ENCODE data around the gene MOSMO. TPM values are rescaled to one million over a fixed set of nuclear protein-coding genes. Genes with fewer than 3 reads are reported as not detected.

The MOSMO gene
- total RNA-seq, result 10 to 100 TPM in 3 of 4 donors, 1 to 10 TPM in 1; 8.3 to 16.4 (median 13.1) TPM

DNA sequence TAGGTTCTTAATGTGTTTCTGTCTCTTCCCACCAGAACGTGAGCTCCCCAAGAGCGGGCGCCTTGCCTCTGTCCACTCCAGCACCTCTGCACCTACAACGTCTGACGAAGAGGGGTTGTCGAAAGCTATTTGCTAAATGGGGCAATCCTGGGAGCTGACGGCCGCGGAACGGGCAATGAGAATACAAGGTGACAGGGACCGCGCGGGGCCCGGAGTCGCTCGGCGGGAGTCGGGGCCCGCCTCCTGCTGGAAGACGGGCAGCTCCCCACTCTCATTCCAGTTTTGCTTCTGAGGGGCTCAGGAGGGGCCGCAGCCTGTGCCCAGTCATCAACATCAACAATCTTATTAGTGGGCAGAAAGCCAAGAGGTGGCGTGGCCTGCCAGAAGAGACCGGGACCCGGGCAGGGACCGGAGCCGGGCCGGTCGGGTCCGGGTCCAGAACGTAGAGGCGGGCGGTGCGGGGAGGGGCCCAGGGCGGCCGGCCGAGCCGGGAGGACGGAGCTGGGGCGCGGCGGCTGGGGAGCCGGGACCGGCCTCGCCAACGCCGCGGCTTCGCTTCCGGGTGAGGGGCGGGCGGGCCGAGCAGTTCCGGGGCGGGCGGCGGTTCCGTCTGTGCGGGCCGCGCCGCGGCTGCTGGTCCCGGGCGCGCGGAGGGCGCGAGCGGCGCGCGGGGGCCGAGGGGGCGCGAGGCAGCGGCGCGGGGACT, at the start of gene MOSMO:
Gene MOSMO (plus strand): TSS at position 603 of the 706 bp plus-strand sequence. CDS start 191 bp downstream, outside the sequence.
- 0% methylated on average over 33 to 40 of the region's 78 CpGs for WGBS, 2 donors
- H3K4me3 ChIP-seq (ENCODE audit: low read depth, poor library complexity, severe bottlenecking), result peak within 1 kb of the TSS; percentile 94
- TF ChIP-seq, protein P1, sequence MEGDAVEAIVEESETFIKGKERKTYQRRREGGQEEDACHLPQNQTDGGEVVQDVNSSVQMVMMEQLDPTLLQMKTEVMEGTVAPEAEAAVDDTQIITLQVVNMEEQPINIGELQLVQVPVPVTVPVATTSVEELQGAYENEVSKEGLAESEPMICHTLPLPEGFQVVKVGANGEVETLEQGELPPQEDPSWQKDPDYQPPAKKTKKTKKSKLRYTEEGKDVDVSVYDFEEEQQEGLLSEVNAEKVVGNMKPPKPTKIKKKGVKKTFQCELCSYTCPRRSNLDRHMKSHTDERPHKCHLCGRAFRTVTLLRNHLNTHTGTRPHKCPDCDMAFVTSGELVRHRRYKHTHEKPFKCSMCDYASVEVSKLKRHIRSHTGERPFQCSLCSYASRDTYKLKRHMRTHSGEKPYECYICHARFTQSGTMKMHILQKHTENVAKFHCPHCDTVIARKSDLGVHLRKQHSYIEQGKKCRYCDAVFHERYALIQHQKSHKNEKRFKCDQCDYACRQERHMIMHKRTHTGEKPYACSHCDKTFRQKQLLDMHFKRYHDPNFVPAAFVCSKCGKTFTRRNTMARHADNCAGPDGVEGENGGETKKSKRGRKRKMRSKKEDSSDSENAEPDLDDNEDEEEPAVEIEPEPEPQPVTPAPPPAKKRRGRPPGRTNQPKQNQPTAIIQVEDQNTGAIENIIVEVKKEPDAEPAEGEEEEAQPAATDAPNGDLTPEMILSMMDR (IDR thresholded peaks at IDR 0.05), result no peak
- no peak for TF ChIP-seq POLR2A (IDR thresholded peaks at IDR 0.05)
- intact Hi-C loops (cut with DNase I; ENCODE audit: low total_unique reads), result no loop called here
- DNase-seq (ENCODE audit: low spot score in 2 of 2), result peak; percentile 43 to 94

DNA sequence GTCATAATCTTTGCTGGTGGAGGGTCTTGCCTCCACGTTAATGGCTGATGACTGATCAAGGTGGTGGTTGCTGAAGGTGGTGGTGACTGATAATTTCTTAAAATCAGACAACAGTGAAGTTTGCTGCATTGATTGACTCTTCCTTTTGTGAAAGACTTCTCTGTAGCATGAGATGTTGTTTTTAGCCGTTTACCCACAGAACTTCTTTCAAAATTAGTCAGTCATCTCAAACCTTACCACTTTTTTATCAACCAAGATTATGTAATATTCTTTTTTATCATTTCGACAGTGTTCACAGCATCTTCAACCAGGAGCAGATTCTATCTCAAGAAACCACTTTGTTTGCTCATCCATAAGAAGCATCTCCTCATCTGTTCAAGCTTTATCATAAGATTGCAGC, 48.9 kb upstream of the MOSMO start:
- intact Hi-C loops (cut with DNase I; ENCODE audit: low total_unique reads), result no loop called here
- no peak for DNase-seq (ENCODE audit: low spot score in 2 of 2)
- TF ChIP-seq, protein P1 (IDR thresholded peaks at IDR 0.05), result no peak
- no peak for TF ChIP-seq POLR2A (IDR thresholded peaks at IDR 0.05)
- 78 to 81% methylated on average over 3 of the region's 3 CpGs for WGBS, 2 donors
- no peak overlapping the region for H3K4me3 ChIP-seq (ENCODE audit: low read depth, poor library complexity, severe bottlenecking)

DNA sequence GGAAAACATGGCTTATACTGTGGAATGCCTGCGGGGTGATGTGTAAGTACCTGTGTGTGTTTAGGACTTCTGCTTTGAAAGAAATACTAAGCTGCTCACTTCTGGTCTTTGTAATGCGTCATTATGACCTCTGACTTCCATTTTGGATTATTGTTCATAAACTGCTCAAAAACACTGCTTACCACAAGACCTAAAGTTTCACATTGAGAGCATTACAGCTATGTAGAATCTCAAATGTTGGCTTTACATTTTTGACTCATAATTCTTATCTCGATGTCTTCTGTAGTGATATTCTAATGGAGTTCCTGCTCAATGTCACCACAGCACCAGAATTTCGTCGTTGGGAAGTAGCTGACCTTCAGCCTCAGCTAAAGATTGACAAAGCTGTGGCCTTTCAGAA, 45.4 kb upstream of the MOSMO start:
- DNase-seq (ENCODE audit: low spot score in 2 of 2), result no peak
- intact Hi-C loops (cut with DNase I; ENCODE audit: low total_unique reads), result no loop called here
- no peak overlapping the region for H3K4me3 ChIP-seq (ENCODE audit: low read depth, poor library complexity, severe bottlenecking)
- 93 to 94% methylated on average over 5 of the region's 5 CpGs for WGBS, 2 donors
- TF ChIP-seq, protein P1 (IDR thresholded peaks at IDR 0.05), result no peak
- no peak for TF ChIP-seq POLR2A (IDR thresholded peaks at IDR 0.05)

DNA sequence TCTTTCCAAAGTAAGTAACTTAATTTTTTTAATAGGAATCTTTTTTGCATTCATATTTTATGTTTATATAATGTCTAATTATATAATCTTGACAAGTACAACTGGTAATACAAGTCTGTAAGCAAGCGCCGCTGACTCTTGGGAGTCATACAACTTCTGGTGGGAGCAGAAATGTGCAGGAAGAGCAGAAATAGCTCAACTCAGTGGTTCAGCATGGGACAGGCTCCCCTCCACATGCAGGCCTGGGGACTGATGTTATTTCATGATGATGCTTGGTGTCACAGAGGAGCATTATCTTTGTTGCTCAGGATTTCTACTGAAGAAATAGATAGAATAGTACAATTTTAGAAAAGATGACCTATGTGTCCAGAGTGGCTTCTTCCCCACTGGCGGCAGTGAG, 44.0 kb upstream of the MOSMO start:
- WGBS, 2 donors, result 74 to 83% methylated on average over 3 of the region's 3 CpGs
- DNase-seq (ENCODE audit: low spot score in 2 of 2), result no peak
- intact Hi-C loops (cut with DNase I; ENCODE audit: low total_unique reads), result no loop called here
- no peak overlapping the region for H3K4me3 ChIP-seq (ENCODE audit: low read depth, poor library complexity, severe bottlenecking)
- TF ChIP-seq, protein P1 (IDR thresholded peaks at IDR 0.05), result no peak
- no peak for TF ChIP-seq POLR2A (IDR thresholded peaks at IDR 0.05)

DNA sequence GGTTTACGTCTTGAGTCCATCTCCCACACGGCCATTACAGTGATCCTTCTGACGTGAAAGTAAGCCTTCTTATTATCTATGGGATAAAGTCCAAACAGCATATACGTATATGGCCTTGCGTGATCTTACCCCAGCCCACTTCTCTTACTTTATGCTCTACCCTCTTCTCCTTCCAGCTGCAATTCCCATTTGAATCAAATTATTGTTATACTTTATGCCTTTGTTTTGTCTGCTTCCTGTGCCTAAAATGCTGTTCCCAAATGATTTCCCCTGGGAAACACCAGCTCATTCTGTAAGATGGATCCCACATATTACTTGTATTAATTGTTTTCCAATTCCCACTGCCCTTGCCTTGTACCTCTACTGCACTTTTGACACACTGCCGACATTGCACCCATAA, 43.6 kb upstream of the MOSMO start:
- TF ChIP-seq, protein P1 (IDR thresholded peaks at IDR 0.05), result no peak
- TF ChIP-seq POLR2A (IDR thresholded peaks at IDR 0.05), result no peak
- intact Hi-C loops (cut with DNase I; ENCODE audit: low total_unique reads), result no loop called here
- 84 to 93% methylated on average over 6 of the region's 6 CpGs for WGBS, 2 donors
- DNase-seq (ENCODE audit: low spot score in 2 of 2), result no peak
- H3K4me3 ChIP-seq (ENCODE audit: low read depth, poor library complexity, severe bottlenecking), result no peak overlapping the region

DNA sequence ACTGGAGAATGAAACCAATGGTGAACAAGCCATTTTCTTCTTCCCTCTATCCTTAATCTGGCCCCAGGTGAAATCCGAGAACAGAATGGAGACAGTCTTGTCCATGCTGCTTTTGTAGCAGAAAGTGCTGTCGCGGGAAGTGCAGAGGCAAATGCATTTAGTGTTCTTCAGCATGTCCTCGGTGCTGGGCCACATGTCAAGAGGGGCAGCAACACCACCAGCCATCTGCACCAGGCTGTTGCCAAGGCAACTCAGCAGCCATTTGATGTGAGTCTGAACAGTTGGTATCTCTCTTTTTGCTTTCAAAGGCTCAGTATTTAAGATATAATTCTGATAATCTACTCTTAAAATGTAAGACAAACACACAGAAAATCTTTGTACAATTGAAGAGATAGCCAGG, 36.1 kb upstream of the MOSMO start:
- no peak for DNase-seq (ENCODE audit: low spot score in 2 of 2)
- TF ChIP-seq POLR2A (IDR thresholded peaks at IDR 0.05), result no peak
- TF ChIP-seq, protein P1 (IDR thresholded peaks at IDR 0.05), result no peak
- intact Hi-C loops (cut with DNase I; ENCODE audit: low total_unique reads), result no loop called here
- no peak overlapping the region for H3K4me3 ChIP-seq (ENCODE audit: low read depth, poor library complexity, severe bottlenecking)
- WGBS, 2 donors, result 94% methylated on average over 4 of the region's 4 CpGs

Measured in lower leg skin (tissue), 4 donors.